GM23338 (cell line): ENCODE data around the gene RAB27B. TPM values are rescaled to one million over a fixed set of nuclear protein-coding genes. Genes with fewer than 3 reads are reported as not detected.

ENCODE experiments used
- ATAC-seq: fragments of 200-7000 bp; cut with Tn5 transposase; 3 replicates; pipeline ENCODE4 v1.9.1; 2020
- DNase-seq: peaks from one replicate; pipeline ENCODE4 v3.0.0-alpha.2; 2015; ENCODE audit warnings: low spot score
- H2AFZ ChIP-seq: fragments of 200-600 bp; sonication (generic); 2 replicates; pipeline ENCODE4 v1.8.0; 2016; ENCODE audit warnings: antibody characterized with exemption, mild to moderate bottlenecking, moderate library complexity
- H3F3A ChIP-seq: fragments of 200-600 bp; sonication (generic); replicated peaks from 2 replicates; pipeline ENCODE4 v1.8.0; 2017; ENCODE audit warnings: antibody characterized with exemption, mixed run types, low read depth
- H3K27ac ChIP-seq: fragments of 200-600 bp; sonication (generic); 2 replicates; pipeline ENCODE4 v1.6.1; 2016; ENCODE audit warnings: low read depth
- H3K27me3 ChIP-seq: fragments of 200-600 bp; sonication (generic); 2 replicates; pipeline ENCODE4 v1.8.0; 2016; ENCODE audit warnings: mild to moderate bottlenecking, mixed run types, moderate library complexity; ENCODE audit not compliant: insufficient read depth
- H3K36me3 ChIP-seq: fragments of 200-600 bp; sonication (generic); 2 replicates; pipeline ENCODE4 v1.8.0; 2016; ENCODE audit warnings: mild to moderate bottlenecking; ENCODE audit not compliant: insufficient read depth
- H3K4me1 ChIP-seq: fragments of 200-600 bp; sonication (generic); 2 replicates; pipeline ENCODE4 v1.8.0; 2016; ENCODE audit warnings: mild to moderate bottlenecking, moderate library complexity; ENCODE audit not compliant: insufficient read depth
- H3K4me2 ChIP-seq: fragments of 200-600 bp; sonication (generic); 2 replicates; pipeline ENCODE4 v1.7.1; 2017; ENCODE audit warnings: mixed run types
- H3K4me3 ChIP-seq: fragments of 200-600 bp; sonication (generic); 2 replicates; pipeline ENCODE4 v1.6.1; 2016; ENCODE audit warnings: mixed run types
- H3K79me2 ChIP-seq: fragments of 200-600 bp; sonication (generic); replicated peaks from 2 replicates; pipeline ENCODE4 v1.8.0; 2017; ENCODE audit warnings: mild to moderate bottlenecking; ENCODE audit not compliant: insufficient read depth
- H3K9me2 ChIP-seq: fragments of 200-600 bp; sonication (generic); 2 replicates; pipeline ENCODE4 v1.8.0; 2017; ENCODE audit not compliant: insufficient read depth
- H4K20me1 ChIP-seq: fragments of 200-600 bp; sonication (generic); replicated peaks from 2 replicates; pipeline ENCODE4 v1.8.0; 2017; ENCODE audit warnings: mild to moderate bottlenecking; ENCODE audit not compliant: insufficient read depth
- H3K27ac Mint-ChIP-seq: 2 replicates; pipeline ENCODE4 v1.8.0; 2020; ENCODE audit warnings: inconsistent platforms, mild to moderate bottlenecking, moderate library complexity, mixed read lengths
- H3K27me3 Mint-ChIP-seq: 3 replicates; pipeline ENCODE4 v1.8.0; 2022; ENCODE audit warnings: low read depth, mild to moderate bottlenecking, moderate library complexity, mixed read lengths, inconsistent platforms; ENCODE audit not compliant: insufficient read depth, poor library complexity
- H3K36me3 Mint-ChIP-seq: 3 replicates; pipeline ENCODE4 v1.8.0; 2021; ENCODE audit warnings: low read depth, mild to moderate bottlenecking, inconsistent platforms, moderate library complexity, mixed read lengths
- H3K4me1 Mint-ChIP-seq: 3 replicates; pipeline ENCODE4 v1.8.0; 2020; ENCODE audit warnings: mild to moderate bottlenecking, inconsistent platforms, mixed read lengths
- H3K4me3 Mint-ChIP-seq: 3 replicates; pipeline ENCODE4 v1.8.0; 2021; ENCODE audit warnings: moderate library complexity, mild to moderate bottlenecking, inconsistent platforms, mixed read lengths
- H3K9me3 Mint-ChIP-seq: 3 replicates; pipeline ENCODE4 v1.8.0; 2020; ENCODE audit warnings: moderate library complexity, mild to moderate bottlenecking, inconsistent platforms, mixed read lengths
- CTCF ChIP-seq, 2 experiments: fragments of 200-600 bp in 1 of 2; sonication (generic) in 1 of 2; conservative IDR thresholded peaks; 2 replicates each; pipeline versions ENCODE4 v1.5.1 to v1.6.1; 2016 to 2017; ENCODE audit warnings: antibody characterized with exemption in 2 of 2, low read depth in 2 of 2, mild to moderate bottlenecking in 2 of 2, moderate library complexity in 1 of 2
- EZH2 ChIP-seq: fragments of 200-600 bp; sonication (generic); IDR thresholded peaks from one replicate; pipeline ENCODE4 v1.8.0; 2017; ENCODE audit warnings: antibody characterized with exemption, mild to moderate bottlenecking, low read depth; ENCODE audit not compliant: unreplicated experiment
- EZH2phosphoT487 ChIP-seq: fragments of 200-600 bp; sonication (generic); IDR thresholded peaks from one replicate; pipeline ENCODE4 v1.8.1; 2018; ENCODE audit warnings: antibody characterized with exemption; ENCODE audit not compliant: unreplicated experiment
- JUNB ChIP-seq: IDR thresholded peaks from one replicate; pipeline ENCODE4 v1.6.1; 2016; ENCODE audit warnings: antibody characterized with exemption; ENCODE audit not compliant: unreplicated experiment
- NANOG ChIP-seq: IDR thresholded peaks from 2 replicates; pipeline ENCODE4 v1.6.1; 2016; ENCODE audit warnings: antibody characterized with exemption, borderline replicate concordance
- POLR2AphosphoS5 ChIP-seq: IDR thresholded peaks from 2 replicates; pipeline ENCODE4 v1.6.1; 2016; ENCODE audit warnings: antibody characterized with exemption, low read depth
- STAT1 ChIP-seq: IDR thresholded peaks from one replicate; pipeline ENCODE4 v1.6.1; 2016; ENCODE audit warnings: antibody characterized with exemption; ENCODE audit not compliant: unreplicated experiment
- ZNF331 ChIP-seq: fragments of 250-450 bp; sonication (Bioruptor Pico); IDR thresholded peaks from 2 replicates; pipeline ENCODE4 v1.5.0; 2020; ENCODE audit warnings: low read depth, mild to moderate bottlenecking, moderate library complexity
- polyA plus RNA-seq: library from polyadenylated mRNA; unstranded; fragments of >200 nt; fragmentation: Nextera tagmentation; extraction: Ambion mirVana; gene quantifications from 2 replicates; pipeline ENCODE4 v1.2.1, GENCODE V29; 2016
- total RNA-seq: library from RNA; depleted of rRNA; stranded (reverse); fragments of >200 nt; shearing (Covaris generic); gene quantifications from 2 replicates; pipeline ENCODE4 v1.2.3, GENCODE V29; 2014
- TF ChIP-seq, protein P1 (sequence below): IDR thresholded peaks from one replicate; pipeline ENCODE4 v1.6.1; 2018; ENCODE audit warnings: antibody characterized with exemption; ENCODE audit not compliant: unreplicated experiment
- TF ChIP-seq, protein P2 (sequence below): IDR thresholded peaks from 2 replicates; pipeline ENCODE4 v1.6.1; 2016; ENCODE audit warnings: antibody characterized with exemption
- TF ChIP-seq, protein P3 (sequence below): fragments of 250-450 bp; sonication (Bioruptor Pico); IDR thresholded peaks from 2 replicates; pipeline ENCODE4 v1.5.0; 2020; ENCODE audit warnings: mild to moderate bottlenecking, moderate library complexity

The RAB27B gene
- total and polyA plus RNA-seq, 2 experiments from 2014 or later, result 0.13 to 0.56 TPM

DNA sequence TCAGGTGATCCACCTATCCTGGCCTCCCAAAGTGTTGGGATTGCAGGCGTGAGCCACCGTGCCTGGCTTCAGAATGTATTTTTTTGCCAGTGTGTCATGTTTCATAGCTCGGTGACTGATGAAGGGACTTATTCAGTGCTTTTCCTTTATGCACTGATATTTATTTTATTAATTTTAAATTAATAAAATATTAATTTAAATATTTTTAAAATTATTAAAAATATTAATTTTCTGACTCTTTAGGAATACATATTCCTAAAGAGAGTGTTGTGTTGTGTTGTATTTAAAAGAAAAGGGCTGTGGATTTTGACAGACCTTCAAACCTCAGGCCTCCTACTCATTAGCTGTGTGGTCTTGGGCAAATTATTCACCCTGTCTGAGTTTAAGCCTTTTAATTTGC lies 22.3 kb downstream of the RAB27B start:
- no peak overlapping the region for H3K4me3 ChIP-seq
- H3K36me3 ChIP-seq, result no peaks in the 10 kb centered on the region
- no peak overlapping the region for H2AFZ ChIP-seq
- no peaks in the 10 kb centered on the region for H3K9me2 ChIP-seq
- no peak overlapping the region for H3K4me2 ChIP-seq
- H3K4me3 Mint-ChIP-seq, result no peak overlapping the region
- H3K36me3 Mint-ChIP-seq, result no peaks in the 10 kb centered on the region
- no peak overlapping the region for H3K27ac Mint-ChIP-seq
- TF ChIP-seq JUNB, result no peak
- TF ChIP-seq, protein P1, sequence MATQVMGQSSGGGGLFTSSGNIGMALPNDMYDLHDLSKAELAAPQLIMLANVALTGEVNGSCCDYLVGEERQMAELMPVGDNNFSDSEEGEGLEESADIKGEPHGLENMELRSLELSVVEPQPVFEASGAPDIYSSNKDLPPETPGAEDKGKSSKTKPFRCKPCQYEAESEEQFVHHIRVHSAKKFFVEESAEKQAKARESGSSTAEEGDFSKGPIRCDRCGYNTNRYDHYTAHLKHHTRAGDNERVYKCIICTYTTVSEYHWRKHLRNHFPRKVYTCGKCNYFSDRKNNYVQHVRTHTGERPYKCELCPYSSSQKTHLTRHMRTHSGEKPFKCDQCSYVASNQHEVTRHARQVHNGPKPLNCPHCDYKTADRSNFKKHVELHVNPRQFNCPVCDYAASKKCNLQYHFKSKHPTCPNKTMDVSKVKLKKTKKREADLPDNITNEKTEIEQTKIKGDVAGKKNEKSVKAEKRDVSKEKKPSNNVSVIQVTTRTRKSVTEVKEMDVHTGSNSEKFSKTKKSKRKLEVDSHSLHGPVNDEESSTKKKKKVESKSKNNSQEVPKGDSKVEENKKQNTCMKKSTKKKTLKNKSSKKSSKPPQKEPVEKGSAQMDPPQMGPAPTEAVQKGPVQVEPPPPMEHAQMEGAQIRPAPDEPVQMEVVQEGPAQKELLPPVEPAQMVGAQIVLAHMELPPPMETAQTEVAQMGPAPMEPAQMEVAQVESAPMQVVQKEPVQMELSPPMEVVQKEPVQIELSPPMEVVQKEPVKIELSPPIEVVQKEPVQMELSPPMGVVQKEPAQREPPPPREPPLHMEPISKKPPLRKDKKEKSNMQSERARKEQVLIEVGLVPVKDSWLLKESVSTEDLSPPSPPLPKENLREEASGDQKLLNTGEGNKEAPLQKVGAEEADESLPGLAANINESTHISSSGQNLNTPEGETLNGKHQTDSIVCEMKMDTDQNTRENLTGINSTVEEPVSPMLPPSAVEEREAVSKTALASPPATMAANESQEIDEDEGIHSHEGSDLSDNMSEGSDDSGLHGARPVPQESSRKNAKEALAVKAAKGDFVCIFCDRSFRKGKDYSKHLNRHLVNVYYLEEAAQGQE, result no peak
- no peak for TF ChIP-seq POLR2AphosphoS5
- no peak for TF ChIP-seq ZNF331 (CRISPR knock-in tag)
- TF ChIP-seq, protein P2, sequence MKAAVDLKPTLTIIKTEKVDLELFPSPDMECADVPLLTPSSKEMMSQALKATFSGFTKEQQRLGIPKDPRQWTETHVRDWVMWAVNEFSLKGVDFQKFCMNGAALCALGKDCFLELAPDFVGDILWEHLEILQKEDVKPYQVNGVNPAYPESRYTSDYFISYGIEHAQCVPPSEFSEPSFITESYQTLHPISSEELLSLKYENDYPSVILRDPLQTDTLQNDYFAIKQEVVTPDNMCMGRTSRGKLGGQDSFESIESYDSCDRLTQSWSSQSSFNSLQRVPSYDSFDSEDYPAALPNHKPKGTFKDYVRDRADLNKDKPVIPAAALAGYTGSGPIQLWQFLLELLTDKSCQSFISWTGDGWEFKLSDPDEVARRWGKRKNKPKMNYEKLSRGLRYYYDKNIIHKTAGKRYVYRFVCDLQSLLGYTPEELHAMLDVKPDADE, result no peak
- TF ChIP-seq, protein P3, sequence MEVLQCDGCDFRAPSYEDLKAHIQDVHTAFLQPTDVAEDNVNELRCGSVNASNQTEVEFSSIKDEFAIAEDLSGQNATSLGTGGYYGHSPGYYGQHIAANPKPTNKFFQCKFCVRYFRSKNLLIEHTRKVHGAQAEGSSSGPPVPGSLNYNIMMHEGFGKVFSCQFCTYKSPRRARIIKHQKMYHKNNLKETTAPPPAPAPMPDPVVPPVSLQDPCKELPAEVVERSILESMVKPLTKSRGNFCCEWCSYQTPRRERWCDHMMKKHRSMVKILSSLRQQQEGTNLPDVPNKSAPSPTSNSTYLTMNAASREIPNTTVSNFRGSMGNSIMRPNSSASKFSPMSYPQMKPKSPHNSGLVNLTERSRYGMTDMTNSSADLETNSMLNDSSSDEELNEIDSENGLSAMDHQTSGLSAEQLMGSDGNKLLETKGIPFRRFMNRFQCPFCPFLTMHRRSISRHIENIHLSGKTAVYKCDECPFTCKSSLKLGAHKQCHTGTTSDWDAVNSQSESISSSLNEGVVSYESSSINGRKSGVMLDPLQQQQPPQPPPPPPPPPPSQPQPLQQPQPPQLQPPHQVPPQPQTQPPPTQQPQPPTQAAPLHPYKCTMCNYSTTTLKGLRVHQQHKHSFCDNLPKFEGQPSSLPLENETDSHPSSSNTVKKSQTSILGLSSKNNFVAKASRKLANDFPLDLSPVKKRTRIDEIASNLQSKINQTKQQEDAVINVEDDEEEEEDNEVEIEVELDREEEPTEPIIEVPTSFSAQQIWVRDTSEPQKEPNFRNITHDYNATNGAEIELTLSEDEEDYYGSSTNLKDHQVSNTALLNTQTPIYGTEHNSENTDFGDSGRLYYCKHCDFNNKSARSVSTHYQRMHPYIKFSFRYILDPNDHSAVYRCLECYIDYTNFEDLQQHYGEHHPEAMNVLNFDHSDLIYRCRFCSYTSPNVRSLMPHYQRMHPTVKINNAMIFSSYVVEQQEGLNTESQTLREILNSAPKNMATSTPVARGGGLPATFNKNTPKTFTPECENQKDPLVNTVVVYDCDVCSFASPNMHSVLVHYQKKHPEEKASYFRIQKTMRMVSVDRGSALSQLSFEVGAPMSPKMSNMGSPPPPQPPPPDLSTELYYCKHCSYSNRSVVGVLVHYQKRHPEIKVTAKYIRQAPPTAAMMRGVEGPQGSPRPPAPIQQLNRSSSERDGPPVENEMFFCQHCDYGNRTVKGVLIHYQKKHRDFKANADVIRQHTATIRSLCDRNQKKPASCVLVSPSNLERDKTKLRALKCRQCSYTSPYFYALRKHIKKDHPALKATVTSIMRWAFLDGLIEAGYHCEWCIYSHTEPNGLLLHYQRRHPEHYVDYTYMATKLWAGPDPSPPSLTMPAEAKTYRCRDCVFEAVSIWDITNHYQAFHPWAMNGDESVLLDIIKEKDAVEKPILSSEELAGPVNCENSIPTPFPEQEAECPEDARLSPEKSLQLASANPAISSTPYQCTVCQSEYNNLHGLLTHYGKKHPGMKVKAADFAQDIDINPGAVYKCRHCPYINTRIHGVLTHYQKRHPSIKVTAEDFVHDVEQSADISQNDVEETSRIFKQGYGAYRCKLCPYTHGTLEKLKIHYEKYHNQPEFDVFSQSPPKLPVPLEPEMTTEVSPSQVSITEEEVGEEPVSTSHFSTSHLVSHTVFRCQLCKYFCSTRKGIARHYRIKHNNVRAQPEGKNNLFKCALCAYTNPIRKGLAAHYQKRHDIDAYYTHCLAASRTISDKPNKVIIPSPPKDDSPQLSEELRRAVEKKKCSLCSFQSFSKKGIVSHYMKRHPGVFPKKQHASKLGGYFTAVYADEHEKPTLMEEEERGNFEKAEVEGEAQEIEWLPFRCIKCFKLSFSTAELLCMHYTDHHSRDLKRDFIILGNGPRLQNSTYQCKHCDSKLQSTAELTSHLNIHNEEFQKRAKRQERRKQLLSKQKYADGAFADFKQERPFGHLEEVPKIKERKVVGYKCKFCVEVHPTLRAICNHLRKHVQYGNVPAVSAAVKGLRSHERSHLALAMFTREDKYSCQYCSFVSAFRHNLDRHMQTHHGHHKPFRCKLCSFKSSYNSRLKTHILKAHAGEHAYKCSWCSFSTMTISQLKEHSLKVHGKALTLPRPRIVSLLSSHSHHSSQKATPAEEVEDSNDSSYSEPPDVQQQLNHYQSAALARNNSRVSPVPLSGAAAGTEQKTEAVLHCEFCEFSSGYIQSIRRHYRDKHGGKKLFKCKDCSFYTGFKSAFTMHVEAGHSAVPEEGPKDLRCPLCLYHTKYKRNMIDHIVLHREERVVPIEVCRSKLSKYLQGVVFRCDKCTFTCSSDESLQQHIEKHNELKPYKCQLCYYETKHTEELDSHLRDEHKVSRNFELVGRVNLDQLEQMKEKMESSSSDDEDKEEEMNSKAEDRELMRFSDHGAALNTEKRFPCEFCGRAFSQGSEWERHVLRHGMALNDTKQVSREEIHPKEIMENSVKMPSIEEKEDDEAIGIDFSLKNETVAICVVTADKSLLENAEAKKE (CRISPR knock-in tag), result no peak
- TF ChIP-seq STAT1, result no peak
- TF ChIP-seq EZH2, result no peak
- no peak for TF ChIP-seq NANOG
- no peak for TF ChIP-seq CTCF (conservative IDR thresholded peaks at IDR 0.05; ENCODE audit: low read depth in 2 of 2)
- TF ChIP-seq EZH2phosphoT487, result no peak
- no peaks in the 10 kb centered on the region for H3K4me1 ChIP-seq
- no peak overlapping the region for H3K27ac ChIP-seq
- no peaks in the 10 kb centered on the region for H3F3A ChIP-seq
- no peaks in the 10 kb centered on the region for H3K27me3 Mint-ChIP-seq
- H3K27me3 ChIP-seq, result no peaks in the 10 kb centered on the region
- no peak for DNase-seq
- no peak for ATAC-seq
- H3K4me1 Mint-ChIP-seq, result no peaks in the 10 kb centered on the region
- no peaks in the 10 kb centered on the region for H4K20me1 ChIP-seq
- no peaks in the 10 kb centered on the region for H3K79me2 ChIP-seq
- H3K9me3 Mint-ChIP-seq, result no peaks in the 10 kb centered on the region
